ELF-1 (cell line): ENCODE data around the gene FBH1.
A peak's percentile ranks its signal among the peaks of the same experiment; 100 is the strongest.
"Not testable (repeated sequence)": the region's sequence is repeated elsewhere in the genome, so short reads cannot be mapped to it uniquely, and the experiment has no call there.

Source experiments
- DNase-seq: peaks from one replicate; pipeline ENCODE4 v3.0.0-alpha.2; 2016; ENCODE audit warnings: low read depth, low spot score

FBH1 gene

DNA sequence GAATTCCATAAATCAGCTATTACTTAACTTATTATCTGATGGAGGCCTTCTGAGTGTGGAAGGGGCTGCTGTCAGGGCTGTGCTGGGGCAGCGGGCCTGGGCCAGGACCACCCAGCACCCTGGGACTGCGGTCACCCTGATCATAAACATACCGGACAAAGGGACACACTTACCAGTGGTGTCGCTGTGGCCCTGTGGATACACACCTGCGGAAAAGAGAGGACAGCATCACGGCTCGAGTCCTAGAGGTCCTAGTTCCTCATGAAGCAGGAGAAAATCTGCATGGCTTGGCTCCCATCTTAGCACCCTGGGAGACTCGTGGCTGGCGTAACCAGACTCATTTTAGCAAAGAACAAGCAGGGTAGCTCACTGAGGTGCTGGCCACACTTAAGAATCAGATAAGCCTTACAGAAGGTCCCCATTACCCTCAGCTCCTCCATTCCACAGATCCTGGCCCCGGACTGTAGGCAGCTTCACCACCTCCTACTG lies 69.6 kb downstream of the FBH1 start:
- no peak for DNase-seq

DNA sequence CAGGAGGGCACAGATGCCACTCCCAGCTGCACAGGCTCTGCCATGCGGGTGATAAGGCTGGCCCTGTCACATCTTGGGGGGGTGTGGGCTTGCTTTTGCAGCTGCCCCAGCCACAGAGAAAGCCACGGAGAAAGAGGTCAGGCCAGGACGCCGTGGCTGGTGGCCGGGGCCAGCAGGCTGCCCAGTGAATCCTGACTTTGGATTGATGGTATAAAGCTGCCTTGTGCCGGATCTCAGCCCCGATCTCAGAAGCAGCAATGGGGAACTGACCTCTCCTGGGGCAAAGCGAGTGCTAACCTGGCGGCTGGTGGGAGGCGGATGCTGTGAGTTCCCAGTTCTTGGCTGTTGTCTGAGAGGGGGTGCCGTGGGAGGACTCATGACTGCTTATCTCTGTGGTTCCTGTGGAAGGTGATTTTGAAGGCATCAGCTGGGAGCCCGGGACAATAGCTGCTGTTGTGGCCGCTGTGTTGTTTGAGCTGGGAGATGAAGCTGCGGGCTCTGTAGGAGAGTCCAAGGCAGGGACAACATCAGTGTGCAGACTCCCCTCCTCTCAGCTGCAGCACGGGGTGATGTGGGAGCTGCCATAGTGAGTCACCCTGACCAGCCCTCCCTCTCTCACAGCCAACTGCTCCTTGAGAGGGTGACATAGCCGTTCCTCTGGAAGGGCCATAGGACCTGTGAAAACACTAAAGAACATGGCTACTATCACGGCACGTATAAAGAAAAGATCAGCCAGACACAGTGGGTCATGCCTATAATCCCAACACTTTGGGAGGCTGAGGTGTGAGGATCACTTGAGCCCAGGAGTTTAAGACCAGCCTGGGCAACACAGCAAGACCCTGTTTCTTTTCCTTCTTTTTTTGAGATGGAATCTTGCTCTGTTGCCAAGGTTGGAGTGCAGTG lies 70.3 kb downstream of the FBH1 start:
- DNase-seq: no peak

DNA sequence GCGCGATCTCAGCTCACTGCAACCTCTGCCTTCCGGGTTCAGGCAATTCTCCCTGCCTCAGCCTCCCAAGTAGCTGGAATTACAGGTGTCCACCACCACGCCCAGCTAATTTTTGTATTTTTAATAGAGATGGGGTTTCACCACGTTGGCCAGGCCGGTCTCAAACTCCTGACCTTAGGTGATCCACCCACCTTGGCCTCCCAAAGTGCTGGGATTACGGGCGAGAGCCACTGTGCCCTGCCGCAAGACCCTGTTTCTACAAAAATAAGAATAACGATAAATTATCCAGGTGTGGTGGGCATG lies 70.9 kb downstream of the FBH1 start:
- not testable (repeated sequence) for DNase-seq

DNA sequence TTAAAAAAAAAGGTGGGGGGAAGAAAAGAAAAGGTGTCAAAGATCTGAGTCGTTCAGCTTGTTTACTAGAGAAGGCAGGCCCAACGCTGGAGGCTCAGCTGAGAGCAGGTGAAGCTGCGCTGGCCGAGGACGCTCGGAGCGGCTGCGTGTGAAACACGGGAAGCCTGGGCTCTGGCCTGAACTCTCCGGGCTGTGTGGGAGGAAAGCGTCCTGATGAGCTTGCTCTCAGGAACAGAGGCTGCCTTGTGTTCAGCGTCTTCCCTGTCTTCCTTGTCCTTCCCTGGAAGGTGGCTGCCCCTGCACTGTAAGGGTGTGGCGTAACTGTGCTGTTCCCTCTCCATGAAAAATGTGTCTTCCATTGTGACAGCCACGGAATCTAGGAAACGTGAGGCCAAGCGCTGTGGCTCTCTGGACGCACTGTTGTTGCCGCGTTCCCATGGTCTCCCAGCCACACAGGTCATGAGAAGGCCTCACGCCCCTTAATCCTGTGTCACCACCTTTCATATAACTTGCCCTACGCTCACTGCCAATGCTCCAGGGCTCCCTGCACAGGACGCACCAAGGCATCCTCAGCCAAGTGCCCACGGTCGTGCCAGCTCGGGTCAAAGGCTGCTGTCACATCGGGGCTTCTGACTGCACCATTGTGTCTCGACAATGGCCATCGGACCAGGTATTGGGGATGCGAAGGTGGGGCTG lies 71.5 kb downstream of the FBH1 start:
- DNase-seq: no peak

DNA sequence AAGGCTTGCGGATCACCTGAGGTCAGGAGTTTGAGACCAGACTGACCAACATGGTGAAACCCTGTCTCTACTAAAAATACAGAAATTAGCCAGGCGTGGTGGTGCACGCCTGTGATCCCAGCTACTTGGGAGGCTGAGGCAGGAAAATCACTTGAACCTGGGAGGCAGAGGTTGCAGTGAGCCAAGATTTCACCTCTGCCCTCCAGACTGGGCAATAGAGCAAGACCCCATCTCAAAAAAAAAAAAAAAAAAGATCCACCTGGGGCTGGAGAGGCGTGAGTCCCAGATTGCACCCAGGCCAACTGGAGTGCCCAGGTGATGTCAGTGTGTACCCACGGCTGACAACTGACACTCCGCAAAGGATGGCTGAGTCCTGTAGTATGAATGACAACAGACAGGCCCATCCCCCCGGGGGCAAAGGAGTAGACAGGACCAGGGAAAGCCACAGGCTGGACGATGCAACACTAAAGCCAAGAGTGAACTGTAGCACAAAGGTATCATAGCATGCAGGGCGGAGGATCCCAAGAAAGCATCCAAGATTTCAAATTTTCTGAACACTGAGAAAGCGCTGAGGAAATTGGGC lies 72.4 kb downstream of the FBH1 start:
- DNase-seq: not testable (repeated sequence)

DNA sequence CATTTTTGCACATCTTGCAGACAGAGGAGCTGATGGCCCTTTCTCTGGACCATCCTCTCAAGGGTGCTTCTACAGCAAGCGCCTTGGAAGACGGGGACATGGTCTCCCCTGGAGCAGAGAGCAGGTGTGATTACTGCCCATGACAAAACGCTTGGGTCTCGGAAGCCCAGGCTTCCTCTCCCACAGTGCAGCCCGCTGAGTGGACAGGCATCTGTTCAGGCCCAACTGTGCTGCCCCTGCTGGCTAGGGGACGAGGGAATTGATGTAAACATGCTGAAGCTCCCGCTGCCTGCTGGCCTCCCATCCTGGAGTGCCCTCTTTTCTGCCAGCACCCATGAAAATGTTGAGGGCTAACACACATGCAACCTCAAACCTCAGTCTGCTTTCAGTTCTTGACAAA lies 73.0 kb downstream of the FBH1 start:
- DNase-seq: no peak

DNA sequence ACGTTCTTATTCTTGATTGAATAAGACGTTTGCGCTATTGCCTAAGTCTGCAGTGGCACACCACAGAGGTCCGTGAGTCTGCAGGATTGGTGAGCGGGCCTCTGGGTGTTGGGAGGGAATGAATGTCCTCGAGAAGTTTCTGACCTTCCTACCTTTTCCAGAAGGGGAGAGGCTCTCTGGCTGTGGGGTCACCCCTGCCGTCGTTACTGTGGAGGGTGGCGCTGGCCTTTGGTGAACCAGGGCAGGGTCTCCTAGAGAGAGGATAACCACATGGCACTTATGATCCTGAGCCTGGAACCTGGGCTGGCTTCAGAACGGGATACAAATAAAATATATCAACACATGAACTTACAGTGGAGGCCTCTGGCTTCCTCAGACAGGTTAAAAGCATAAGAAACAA lies 73.5 kb downstream of the FBH1 start:
- no peak for DNase-seq

DNA sequence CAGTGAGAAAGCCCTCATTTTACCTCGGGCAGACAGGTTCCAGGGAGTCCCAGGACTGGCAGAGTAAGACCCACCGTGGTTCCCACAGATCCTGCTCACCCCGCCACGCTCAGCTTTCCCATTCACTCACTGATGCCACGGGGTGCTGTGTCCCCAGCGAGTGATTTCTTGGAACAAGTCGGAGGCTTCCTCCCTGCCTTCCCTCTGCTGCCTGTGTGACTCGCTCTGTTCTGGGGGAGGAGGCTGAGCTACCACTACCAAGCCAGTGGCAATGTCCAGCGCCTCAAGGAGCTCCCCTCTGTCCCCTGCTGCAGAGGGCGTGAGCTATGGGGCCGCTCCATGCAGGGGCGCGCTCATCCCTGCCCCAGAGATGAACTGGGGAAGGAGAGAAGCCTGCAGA lies 74.7 kb downstream of the FBH1 start:
- DNase-seq: no peak

DNA sequence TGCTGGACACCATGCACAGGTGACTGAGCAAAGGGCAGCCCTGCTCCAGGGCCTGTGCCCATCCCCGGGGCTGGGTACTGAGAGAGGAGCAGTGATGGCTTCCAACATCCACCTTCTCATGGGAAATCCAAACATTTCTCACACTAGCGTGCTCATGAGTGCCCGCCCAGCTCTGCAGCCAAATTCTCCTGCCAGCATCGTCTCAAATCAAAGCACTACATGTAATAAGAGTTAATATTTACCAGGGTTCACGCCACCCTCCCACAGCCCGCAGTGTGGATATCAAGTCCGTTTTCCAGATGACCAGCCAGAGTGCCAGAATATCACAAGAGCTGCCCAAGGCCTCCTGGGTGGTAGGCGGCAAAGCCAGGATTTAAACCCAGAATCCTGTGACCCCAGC lies 75.2 kb downstream of the FBH1 start:
- no peak for DNase-seq

DNA sequence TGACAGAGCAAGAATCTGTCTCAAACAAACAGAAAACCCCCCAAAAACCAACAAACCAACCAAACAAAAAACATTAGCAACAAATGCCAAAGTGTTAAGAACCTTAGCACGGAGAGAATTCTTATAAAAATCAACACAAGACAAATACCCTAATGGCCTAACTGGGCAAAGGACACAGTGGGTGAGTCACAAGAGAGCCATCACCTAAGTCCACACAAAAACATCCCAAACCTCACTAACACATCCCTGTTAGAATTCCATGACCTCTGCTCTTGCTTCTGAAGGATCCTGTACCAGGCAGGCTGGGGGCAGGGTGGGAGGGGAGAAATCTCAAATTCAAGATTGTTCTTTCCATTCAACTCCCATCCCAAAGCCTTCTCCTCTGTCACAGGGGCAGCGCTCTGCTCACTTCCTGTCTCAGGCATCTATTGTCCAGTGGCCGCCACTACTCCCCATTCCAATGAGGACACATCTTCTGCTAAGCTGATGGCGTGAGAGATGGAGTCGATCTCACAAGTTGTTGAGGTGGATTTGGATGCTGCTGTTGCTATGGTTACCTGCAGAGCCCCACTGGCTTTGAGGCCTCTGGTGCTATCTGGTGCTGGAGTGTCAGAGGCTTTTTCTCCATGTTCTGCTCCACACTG lies 78.1 kb downstream of the FBH1 start:
- DNase-seq: no peak

DNA sequence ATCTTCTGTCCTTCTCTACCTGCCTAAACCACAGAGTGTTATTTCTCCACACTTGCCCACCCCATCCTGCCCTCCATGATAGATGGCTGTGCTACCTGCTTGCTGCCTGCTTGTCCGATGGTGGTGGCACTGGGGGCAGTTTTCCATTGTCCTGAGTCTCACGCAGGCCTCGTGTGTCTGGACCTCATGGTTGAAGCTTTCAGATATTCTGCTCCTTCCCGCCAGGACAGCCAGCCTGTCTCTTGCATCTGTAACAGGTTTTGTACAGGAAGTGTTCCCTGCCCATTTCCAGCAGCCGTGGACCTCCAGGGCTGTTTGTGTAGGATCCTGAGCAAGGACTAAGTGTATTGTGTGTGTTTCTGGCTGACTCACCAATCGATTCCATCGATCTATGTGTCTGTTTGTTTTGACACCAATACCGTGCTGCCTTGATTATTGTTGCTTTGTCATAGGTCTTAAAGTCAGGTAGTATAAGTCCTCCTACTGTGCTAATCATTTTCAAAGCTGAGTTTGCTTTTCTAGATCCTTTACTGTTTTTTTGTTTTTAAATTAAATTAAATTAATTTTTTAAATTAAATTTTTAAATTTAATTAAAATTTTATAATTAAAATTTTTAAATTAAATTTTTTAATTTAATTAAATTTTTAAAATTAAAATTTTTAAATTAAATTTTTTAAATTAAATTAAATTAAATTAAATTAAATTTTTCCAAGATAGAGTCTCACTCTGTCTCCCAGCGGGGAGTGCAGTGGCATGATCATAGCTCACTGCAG lies 78.8 kb downstream of the FBH1 start:
- no peak for DNase-seq

DNA sequence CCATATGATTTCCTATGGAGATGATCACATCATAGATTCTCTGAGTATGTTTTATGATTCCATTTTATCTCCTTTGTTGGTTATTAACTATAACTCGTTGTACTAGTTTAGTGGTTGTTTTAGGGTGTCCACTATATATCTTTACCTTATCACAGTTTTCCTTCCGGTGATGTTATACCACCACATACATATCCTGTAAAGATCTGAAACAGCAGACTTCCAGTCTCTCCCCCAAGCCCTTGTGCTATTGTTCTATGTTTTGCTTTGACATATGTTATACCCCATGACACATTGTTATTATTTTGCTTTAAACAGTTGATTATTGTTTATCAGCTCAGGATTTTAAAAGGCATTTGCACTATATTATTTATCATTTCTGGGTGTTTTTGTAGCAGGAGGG lies 80.0 kb downstream of the FBH1 start:
- DNase-seq: no peak

DNA sequence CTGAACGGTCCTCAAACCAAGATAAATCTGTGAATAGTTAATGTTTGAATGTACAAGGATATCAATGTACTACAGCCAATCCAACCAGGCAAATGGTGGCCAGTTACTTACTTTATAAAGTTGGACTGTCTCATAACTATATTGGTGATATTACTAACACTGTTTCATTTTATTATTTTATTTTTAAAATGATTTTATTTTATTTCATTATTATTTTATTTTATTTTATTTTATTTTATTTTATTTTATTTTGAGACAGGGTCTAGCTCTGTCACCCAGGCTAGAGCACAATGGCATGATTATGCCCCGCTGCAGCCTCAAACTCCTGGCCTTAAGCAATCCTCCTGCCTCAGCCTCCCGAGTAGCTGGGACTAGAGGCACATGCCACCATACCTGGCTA lies 80.5 kb downstream of the FBH1 start:
- no peak for DNase-seq

DNA sequence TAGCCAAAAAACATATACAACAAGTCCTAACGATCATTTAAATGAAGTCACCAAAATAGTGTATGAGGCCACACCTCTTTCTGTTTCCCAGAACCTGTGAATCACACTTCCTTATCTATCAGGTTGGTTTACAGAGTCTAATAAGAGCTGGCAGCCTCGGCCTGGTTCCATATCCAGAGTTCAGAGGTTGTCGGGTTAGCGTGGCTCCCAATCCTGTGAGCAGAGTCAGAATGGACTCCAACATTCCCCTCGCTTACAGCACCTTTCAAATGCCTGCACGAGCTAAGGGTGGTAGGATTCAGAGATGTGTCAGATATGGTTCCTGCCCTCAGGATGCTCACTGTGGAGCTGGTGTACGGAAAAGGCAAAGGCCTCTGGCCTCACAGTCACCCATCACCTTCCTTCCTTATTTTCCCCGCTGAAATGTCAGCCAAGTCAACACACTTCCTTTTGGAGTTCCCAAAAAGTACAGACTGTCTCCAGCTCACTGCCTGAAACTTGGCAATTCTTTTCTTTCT lies 81.3 kb downstream of the FBH1 start:
- DNase-seq: no peak

DNA sequence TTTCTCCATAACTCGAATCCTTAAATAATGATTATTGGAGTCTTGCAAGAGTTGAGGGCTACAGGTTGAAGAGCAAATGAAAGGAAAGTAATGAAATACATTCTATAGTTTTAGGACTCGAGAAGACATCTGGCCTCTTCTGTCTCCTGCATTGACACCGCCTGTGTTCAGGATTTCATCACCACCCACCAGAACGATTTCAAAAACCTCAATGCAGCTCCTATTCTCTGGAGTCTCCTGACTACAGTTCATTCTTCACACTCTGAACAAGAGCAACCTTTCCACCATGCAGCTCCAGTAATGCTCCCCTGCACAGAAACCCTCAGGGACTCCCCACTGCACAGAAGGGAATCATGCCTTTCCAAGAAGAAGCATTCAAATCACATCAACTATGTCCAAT lies 81.8 kb downstream of the FBH1 start:
- no peak for DNase-seq

DNA sequence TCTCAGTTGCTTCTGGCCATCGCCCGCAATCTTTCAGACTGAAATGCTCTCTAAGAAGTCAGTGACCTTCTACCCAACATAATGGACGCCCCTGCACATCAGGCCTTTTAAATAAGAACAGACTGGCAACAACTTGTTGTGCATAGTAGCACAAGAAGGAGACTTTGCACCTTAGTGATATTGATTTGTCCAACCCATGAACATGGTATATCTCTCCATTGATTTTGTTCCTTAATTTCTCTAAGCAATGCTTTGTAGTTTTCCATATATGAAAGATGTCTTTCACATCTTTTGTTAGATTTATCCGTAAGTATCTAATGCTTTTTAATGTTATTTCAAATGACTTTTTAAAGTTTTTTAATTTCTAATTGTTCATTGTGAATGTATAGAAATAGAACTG lies 83.0 kb downstream of the FBH1 start:
- DNase-seq: no peak

DNA sequence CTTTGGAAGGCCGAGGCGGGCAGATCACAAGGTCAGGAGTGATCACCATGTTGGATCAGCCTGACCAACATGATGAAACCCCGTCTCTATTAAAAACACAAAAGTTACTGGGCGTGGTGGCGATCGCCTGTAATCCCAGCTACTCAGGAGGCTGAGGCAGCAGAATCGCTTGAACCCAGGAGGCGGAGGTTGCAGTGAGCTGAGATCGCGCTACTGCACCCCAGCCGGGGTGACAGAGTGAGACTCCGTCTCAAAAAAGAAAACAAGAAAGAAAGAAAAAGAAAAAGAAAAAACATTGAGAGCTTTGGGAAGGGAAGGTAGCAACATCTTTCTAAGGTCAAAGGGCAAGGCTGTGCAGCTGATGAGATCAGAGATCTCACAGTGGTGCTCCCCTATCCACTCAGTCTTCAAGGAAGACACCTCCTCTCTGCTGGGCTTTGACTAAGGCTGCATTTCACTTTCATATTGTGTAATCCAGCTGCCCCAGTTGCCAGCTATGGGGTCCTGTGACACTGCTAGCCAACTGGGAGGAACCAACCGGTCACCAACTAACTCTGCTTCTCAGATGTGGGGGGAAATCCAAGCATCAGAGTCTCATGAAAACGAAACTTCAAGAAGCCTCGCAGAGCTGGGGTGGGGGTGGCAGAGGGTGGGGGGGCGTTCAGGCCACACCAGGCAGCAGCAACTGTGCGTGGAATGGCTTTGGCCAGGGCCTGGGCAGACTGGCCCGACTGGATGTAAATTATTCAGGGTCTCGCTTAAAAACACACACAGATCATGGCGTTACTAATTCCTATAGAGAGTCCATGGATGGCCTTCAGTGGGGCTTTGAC lies 85.8 kb downstream of the FBH1 start:
- no peak for DNase-seq

DNA sequence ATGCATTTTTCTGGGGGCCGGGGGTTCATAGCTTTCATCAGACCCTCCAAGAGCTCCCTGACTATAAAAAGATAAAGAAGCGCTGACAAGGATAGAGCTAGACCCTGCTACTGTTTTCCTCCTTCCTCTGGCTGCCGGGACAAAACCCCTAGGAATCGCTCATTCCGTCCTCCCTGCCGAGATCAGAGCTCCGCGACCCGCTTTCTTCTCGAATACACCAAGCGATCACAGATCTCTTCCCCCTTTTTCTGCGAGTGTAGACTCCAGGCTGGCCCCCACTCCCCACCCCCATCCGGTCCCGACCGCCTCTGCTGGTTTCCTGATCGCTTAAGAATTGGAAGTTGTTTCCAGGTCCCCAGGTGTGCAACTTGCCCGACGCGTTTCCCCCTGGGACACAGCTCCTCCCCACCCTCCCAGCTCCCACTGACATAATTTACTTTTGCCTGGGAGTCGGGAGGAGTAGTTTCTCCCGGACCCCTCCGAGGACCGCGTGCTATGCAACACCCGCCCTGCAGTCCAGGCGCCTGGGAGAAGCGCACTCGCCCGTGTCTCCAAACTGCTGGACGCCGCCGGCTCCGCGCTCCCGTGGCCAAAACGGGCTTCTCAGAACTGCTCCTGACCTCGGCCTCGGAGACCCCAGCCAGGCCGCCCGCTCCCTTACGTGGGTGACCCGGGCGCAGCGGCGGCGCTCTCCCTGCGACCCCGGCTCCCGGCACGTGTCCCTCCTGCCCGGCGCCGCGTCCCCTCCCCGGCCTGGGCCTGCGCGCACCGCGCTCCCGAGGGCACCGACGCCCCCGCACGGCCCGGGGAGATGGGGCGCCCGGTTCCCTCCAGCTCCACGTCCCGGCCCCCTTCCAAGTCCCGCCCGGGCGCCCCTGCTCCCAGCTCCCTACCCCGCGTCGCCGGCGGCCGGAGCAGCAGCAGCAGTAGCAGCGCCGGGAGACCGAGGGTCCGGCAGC lies 86.7 kb downstream of the FBH1 start:
- DNase-seq: peak; percentile 51
